GM12892 (cell line): ENCODE data around the gene PHLDB3.

Source experiments
- POLR2A ChIP-seq: IDR thresholded peaks from 2 replicates; pipeline ENCODE4 v1.6.1; 2011; ENCODE audit warnings: low read depth, low read length, control low read depth
- POLR2AphosphoS5 ChIP-seq: IDR thresholded peaks from 2 replicates; pipeline ENCODE4 v1.6.1; 2011; ENCODE audit warnings: low read depth, low read length, control low read depth
- TAF1 ChIP-seq: IDR thresholded peaks from 2 replicates; pipeline ENCODE4 v1.6.1; 2011; ENCODE audit warnings: low read depth, mild to moderate bottlenecking, control low read depth, low read length, borderline replicate concordance

GRCh38 chr19:43504426-43505185, at the start of gene PHLDB3:
- no peak for TF ChIP-seq POLR2A
- no peak for TF ChIP-seq POLR2AphosphoS5
- TF ChIP-seq TAF1: no peak
